RCC 7860 (cell line): ENCODE results near the gene CBX3.
"Not testable (repeated sequence)": the region's sequence is repeated elsewhere in the genome, so short reads cannot be mapped to it uniquely, and the experiment has no call there.

ENCODE experiments used
- DNase-seq: peaks from one replicate; pipeline ENCODE4 v3.0.0-alpha.2; 2015; ENCODE audit warnings: low spot score
- FAIRE-seq: peaks from 2 replicates; lab custom pipeline; 2012; peaks lifted over from hg19 to GRCh38; lab: Jason Lieb, UNC

The CBX3 gene

GRCh38 chr7:26200444-26201246 is 900 bp upstream of the CBX3 start, which contains the start of gene HNRNPA2B1:
Gene HNRNPA2B1 (minus strand): TSS chr7:26200746. CDS start chr7:26200577, 169 bp downstream.
- FAIRE-seq (peak; percentile 94), DNase-seq (peak; percentile 98)

DNA sequence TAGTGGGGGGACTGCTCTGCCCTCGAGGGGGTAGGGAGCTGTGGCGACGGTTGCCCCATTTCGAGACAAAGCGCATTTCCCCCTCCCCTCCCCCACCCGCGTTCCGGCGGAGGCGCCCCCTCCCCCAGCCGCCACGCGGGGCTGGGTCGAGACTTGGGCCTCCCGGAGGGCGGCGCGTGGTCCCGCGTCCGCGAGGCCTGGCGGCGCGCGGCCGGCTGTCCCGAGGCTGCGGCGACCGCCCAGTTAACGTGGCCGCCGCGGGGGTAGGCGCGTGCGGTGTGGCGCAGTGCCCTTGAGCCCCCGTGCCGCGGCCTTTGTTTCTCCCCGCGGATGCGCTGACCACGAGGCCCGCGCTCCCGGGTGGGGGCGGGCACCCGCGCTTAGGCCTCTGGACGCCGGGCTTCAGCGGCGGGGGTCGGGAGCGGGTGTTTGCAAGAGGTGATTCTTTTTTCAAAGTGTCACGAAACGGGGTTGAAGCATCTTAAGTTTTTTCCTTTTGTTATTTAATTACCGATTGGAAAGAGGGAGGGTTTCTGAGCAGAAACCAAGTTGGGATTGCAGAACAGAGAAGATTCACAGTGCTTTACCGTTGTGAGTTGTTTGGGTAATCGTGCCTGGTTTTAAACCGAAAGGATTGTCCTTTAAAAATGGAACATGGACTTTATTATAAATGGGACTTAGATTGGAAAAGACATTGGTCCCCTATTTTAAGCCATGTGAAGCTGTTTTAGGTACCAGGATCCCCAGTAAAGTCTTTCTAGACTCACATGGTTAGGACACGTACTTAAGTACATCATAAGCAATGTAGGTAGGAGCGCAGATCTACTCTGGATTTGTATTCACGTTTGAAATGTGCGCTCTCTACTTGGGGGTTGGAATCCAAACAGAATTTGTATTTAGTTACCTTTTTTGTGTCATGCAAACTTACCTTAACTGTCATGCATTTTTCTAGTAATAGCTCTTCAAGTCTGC is 760 bp downstream of the CBX3 start:
- DNase-seq = peak; percentile 36
- FAIRE-seq = no peak

DNA sequence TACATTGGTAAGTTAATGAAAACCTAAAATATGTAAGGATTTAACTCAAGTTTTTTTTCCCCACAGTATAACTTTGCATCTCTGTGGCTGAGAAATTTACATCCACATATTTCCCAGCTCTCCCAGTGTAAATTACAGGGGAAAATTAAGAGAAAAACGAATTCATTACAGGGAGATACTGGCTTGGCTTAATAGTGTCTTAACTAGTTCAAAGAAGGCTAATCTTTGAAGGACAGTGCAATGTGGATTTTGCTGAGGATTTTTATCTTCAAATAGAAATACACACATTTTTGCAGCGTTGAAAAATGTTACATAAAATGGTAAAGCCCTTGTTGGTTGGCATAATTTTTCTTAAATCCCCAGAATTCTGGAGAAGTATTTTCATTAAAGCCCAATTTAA is 1.5 kb downstream of the CBX3 start:
- FAIRE-seq (no peak), DNase-seq (no peak)

DNA sequence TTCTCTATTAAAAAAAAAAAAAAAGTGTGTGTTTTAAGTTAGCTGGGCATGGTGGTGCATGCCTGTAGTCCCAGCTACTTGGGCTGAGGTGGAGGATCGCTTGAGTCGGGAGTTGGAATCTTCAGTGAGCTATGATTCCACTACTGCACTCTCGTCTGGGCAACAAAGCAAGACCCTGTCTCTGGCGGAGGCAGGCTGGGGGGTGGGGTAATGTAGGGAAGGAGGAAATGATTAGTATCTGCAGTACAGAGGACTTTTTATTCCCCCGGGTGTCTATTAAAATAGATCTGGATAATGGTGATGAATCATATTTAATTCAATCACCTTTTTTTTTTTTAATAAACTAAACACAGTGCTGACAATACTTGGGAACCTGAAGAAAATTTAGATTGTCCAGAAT is 6.5 kb downstream of the CBX3 start:
- FAIRE-seq (no peak), DNase-seq (no peak)

- DNase-seq (no peak), FAIRE-seq (peak; percentile 10)
These were observed 11.6 kb downstream of the CBX3 start for GRCh38 chr7:26212921-26213718.

- no peak for DNase-seq
- FAIRE-seq = no peak
These were observed 12.4 kb downstream of the CBX3 start for GRCh38 chr7:26213807-26214515.

- no peak for FAIRE-seq
- no peak for DNase-seq
These were observed 14.5 kb downstream of the CBX3 start for GRCh38 chr7:26216049-26216448.

DNA sequence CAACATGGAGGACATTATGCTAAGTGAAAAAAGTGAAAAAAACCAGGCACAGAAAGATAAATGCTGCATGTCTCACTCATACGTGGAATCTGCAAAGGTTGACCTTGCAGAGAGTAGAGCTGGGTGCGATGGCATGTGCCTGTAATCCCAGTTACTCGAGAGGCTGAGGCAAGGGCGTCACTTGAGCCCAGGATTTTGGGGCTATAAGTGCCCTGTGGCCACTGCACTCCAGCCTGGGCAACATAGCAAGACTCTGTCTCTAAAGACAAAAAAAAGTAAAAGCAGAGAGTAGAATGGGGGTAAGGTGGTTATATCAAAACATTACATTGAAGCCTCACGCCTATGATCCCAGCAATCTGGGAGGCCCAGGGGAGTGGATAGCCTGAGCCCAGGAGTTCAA is 22.8 kb downstream of the CBX3 start:
- FAIRE-seq (no peak), DNase-seq (no peak)

- FAIRE-seq = no peak
- DNase-seq = no peak
These were observed 26.4 kb downstream of the CBX3 start for GRCh38 chr7:26227987-26228386.

DNA sequence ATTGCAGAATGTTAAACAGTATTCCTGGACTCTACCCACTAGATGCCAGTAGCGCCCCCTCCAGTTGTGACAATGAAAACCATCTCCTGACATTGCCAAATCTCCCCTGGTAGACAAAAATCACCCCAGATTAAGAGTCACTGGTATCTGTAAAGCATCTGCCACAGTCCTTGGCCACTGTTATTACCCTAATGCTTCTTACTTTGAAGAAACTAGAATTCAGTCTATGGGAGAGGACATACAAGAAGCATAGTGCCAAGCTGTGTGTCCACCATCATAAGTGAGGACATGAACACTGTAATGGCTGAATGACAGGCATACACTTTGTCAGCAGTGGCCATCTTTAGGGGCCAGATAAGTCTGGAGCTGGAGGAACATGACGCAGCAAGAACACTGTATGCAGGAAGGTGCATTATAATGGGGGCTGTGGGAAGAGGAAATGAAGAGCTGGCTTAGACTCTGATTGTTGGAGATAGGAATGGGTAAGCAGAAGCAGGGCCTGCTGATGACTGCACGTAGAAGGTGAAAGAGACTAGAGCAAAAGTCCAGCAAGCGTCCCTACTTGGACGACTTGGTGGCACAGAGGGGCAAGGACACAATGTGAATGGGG is 32.5 kb downstream of the CBX3 start:
- DNase-seq (no peak), FAIRE-seq (no peak)

- DNase-seq = no peak
- no peak for FAIRE-seq
These were observed 35.7 kb downstream of the CBX3 start for GRCh38 chr7:26237035-26237807.

GRCh38 chr7:26238032-26238431 is 36.5 kb downstream of the CBX3 start:
- no peak for FAIRE-seq
- DNase-seq = no peak

- no peak for FAIRE-seq
- DNase-seq = no peak
These were observed 43.6 kb downstream of the CBX3 start for GRCh38 chr7:26245150-26245549.

- DNase-seq = no peak
These were observed 48.7 kb downstream of the CBX3 start for GRCh38 chr7:26250239-26250638.

DNA sequence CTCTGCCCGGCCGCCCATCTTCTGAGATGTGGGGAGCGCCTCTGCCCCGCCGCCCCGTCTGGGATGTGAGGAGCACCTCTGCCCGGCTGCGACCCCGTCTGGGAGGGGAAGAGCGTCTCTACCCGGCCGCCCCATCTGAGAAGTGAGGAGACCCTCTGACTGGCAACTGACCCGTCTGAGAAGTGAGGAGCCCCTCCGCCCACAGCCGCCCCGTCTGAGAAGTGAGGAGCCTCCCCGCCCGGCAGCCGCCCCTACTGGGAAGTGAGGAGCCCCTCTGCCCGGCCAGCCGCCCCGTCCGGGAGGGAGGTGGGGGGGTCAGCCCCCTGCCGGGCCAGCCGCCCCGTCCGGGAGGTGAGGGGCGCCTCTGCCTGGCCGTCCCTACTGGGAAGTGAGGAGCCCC is 60.3 kb downstream of the CBX3 start:
- DNase-seq, FAIRE-seq: not testable (repeated sequence)

More at GRCh38 chr7:26250239-26250638, 48.7 kb downstream of the CBX3 start:
- no peak for FAIRE-seq
